Measurements from ENCODE around the gene MRTFB.

Gene MRTFB

DNA sequence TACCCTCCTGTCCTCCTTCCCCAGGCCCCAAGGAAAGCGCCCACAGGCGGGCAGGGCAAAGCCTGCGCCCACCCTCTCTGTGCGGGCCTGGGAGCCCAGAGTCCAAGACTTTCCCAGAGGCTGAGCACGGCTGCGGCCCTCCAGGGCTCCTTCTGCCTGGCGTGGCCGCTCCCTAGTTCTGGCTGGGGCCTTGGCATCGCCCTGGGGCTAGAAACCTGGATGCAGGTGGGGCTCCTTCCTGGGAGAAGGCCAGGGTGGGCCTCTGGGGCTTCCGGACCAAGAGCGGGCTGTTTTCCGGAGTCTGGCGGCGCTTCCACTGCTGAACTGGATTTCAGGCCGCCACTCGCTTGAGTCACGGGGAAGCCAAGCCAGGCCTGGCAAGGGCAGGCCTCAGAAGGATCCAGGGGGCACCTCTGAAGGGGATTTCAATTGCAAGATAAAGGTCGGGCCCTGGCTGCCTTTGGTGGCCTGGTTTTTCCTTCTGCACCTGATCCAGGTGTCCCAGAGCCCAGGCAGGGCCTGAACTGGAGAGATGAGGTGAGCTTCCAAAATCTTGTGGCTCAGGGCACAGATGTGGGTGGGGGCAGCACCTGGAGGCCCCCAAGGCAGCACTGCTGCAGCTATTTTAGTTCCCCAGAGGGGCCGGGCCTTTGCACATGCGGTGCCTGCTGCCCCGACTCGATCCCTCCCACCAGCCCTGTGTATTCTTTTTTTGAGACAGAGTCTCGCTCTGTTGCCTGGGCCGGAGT is 227.4 kb downstream of the MRTFB start:
- DNase-seq (ENCODE audit: low spot score), result no peak
- in situ Hi-C loops (cut with MboI; ENCODE audit: low sequenced_read_pairs, unreplicated experiment), result no loop called here
- TF ChIP-seq, protein P1, sequence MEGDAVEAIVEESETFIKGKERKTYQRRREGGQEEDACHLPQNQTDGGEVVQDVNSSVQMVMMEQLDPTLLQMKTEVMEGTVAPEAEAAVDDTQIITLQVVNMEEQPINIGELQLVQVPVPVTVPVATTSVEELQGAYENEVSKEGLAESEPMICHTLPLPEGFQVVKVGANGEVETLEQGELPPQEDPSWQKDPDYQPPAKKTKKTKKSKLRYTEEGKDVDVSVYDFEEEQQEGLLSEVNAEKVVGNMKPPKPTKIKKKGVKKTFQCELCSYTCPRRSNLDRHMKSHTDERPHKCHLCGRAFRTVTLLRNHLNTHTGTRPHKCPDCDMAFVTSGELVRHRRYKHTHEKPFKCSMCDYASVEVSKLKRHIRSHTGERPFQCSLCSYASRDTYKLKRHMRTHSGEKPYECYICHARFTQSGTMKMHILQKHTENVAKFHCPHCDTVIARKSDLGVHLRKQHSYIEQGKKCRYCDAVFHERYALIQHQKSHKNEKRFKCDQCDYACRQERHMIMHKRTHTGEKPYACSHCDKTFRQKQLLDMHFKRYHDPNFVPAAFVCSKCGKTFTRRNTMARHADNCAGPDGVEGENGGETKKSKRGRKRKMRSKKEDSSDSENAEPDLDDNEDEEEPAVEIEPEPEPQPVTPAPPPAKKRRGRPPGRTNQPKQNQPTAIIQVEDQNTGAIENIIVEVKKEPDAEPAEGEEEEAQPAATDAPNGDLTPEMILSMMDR (IDR thresholded peaks at IDR 0.05; ENCODE audit: borderline replicate concordance, control extremely low read depth, extremely low read depth, insufficient read depth, missing control alignments), result no peak

GRCh38 chr16:14300705-14301168 is 229.6 kb downstream of the MRTFB start:
- in situ Hi-C loops (cut with MboI; ENCODE audit: low sequenced_read_pairs, unreplicated experiment), result loop anchor here (5.0 kb wide), 1 partner anchor 227 kb away; no protein-coding TSS in a partner anchor
- TF ChIP-seq, protein P1 (IDR thresholded peaks at IDR 0.05; ENCODE audit: borderline replicate concordance, control extremely low read depth, extremely low read depth, insufficient read depth, missing control alignments), result peak; percentile 82
- DNase-seq (ENCODE audit: low spot score), result peak; percentile 79

GRCh38 chr16:14301169-14302030 is 230.3 kb downstream of the MRTFB start:
- TF ChIP-seq, protein P1 (IDR thresholded peaks at IDR 0.05; ENCODE audit: borderline replicate concordance, control extremely low read depth, extremely low read depth, insufficient read depth, missing control alignments), result no peak
- in situ Hi-C loops (cut with MboI; ENCODE audit: low sequenced_read_pairs, unreplicated experiment), result loop anchor here (5.0 kb wide), 1 partner anchor 226 kb away; no protein-coding TSS in a partner anchor
- DNase-seq (ENCODE audit: low spot score), result no peak

GRCh38 chr16:14302031-14302398 is 230.9 kb downstream of the MRTFB start:
- in situ Hi-C loops (cut with MboI; ENCODE audit: low sequenced_read_pairs, unreplicated experiment), result loop anchor here (5.0 kb wide), 1 partner anchor 225 kb away; no protein-coding TSS in a partner anchor
- peak; percentile 91 for DNase-seq (ENCODE audit: low spot score)
- TF ChIP-seq, protein P1 (IDR thresholded peaks at IDR 0.05; ENCODE audit: borderline replicate concordance, control extremely low read depth, extremely low read depth, insufficient read depth, missing control alignments), result no peak

DNA sequence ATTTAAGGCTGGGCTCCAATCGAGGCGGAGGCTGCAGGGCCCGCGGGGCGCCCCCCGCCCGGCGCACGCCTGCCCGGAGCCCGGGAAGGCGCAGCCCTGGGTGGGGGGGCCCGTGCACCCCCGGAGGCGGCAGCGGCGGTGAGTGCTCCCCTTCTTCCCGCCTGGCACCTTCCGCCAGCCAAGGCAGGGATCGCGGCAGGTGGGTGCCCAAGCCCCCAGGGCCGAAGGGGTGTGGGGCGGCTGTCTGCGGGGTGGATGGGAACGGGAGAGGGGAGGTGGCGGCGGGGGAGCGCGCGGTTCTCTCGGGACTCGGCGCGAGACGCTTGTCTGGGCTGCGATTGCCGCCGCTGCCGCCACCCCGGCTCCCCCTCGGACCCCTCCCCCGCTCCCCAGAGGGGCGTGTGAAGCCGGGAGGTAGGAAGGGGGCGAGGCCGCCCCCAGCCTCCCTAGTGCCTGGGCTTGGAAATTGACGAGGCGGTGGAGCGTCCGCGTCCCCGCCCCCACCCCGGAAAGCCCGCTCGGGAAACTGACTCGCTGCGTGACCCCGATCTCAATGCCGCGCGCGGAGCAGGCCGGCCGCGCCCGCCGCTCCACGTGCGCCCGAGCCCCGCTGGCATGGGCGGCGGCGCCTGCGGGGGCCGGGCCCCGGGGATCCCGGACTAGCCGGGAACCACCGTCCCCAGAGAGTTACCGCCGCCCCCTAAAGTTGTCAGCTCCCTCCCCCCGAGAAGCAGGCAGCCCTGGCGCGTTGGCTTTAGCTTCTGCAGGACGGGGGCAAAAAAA is 231.5 kb downstream of the MRTFB start:
- in situ Hi-C loops (cut with MboI; ENCODE audit: low sequenced_read_pairs, unreplicated experiment), result loop anchor here (5.0 kb wide), 1 partner anchor 225 kb away; no protein-coding TSS in a partner anchor
- TF ChIP-seq, protein P1 (IDR thresholded peaks at IDR 0.05; ENCODE audit: borderline replicate concordance, control extremely low read depth, extremely low read depth, insufficient read depth, missing control alignments), result no peak
- DNase-seq (ENCODE audit: low spot score), result peak; percentile 64

GRCh38 chr16:14303182-14303618 is 232.1 kb downstream of the MRTFB start:
- TF ChIP-seq, protein P1 (IDR thresholded peaks at IDR 0.05; ENCODE audit: borderline replicate concordance, control extremely low read depth, extremely low read depth, insufficient read depth, missing control alignments), result no peak
- DNase-seq (ENCODE audit: low spot score), result no peak
- in situ Hi-C loops (cut with MboI; ENCODE audit: low sequenced_read_pairs, unreplicated experiment), result loop anchor here (5.0 kb wide), 1 partner anchor 224 kb away; no protein-coding TSS in a partner anchor
